WTC11 (cell line): Measurements from ENCODE around the gene LIN7B. TPM values are rescaled to one million over a fixed set of nuclear protein-coding genes. Genes with fewer than 3 reads are reported as not detected.

Source experiments
- ATAC-seq: fragments of 200-7000 bp; cut with Tn5 transposase; 2 replicates; pipeline ENCODE4 v1.10.0; 2021; ENCODE audit warnings: mild to moderate bottlenecking, moderate library complexity
- CTCF ChIA-PET: fragments of 300-600 bp; sonication (Branson Sonifier 250); formaldehyde crosslinking; loops from one replicate; lab custom pipeline; 2021; ENCODE audit warnings: antibody characterized with exemption; lab: Charles Lee
- POLR2A ChIA-PET: fragments of 350-600 bp; sonication (Branson Sonifier 250); formaldehyde crosslinking; loops from one replicate; lab custom pipeline; 2021; ENCODE audit warnings: antibody characterized with exemption; lab: Charles Lee
- DNase-seq: peaks from one replicate; pipeline ENCODE4 v3.0.0; 2021; ENCODE audit warnings: low spot score
- H3K27ac Mint-ChIP-seq: 2 replicates; pipeline ENCODE4 v1.8.0; 2021; ENCODE audit warnings: mixed read lengths
- H3K27me3 Mint-ChIP-seq: 2 replicates; pipeline ENCODE4 v1.8.0; 2021; ENCODE audit warnings: low read depth, mild to moderate bottlenecking, moderate library complexity, mixed read lengths
- H3K36me3 Mint-ChIP-seq: 2 replicates; pipeline ENCODE4 v1.8.0; 2021; ENCODE audit warnings: mixed read lengths
- H3K4me1 Mint-ChIP-seq: 2 replicates; pipeline ENCODE4 v1.8.0; 2022; ENCODE audit warnings: mixed read lengths
- H3K4me3 Mint-ChIP-seq: 2 replicates; pipeline ENCODE4 v1.8.0; 2021; ENCODE audit warnings: mild to moderate bottlenecking, moderate library complexity, mixed read lengths
- H3K9me3 Mint-ChIP-seq: 2 replicates; pipeline ENCODE4 v1.8.0; 2021; ENCODE audit warnings: mixed read lengths
- CBFB ChIP-seq: sonication (generic); formaldehyde crosslinking; IDR thresholded peaks from 2 replicates; pipeline ENCODE4 v1.8.1; 2022; ENCODE audit warnings: mild to moderate bottlenecking, low read depth, missing genetic modification reagents
- CREB1 ChIP-seq: sonication (generic); formaldehyde crosslinking; IDR thresholded peaks from 2 replicates; pipeline ENCODE4 v1.8.0; 2023; ENCODE audit warnings: mild to moderate bottlenecking, missing genetic modification reagents
- EMX1 ChIP-seq: fragments of 250-450 bp; sonication (Bioruptor Pico); IDR thresholded peaks from 2 replicates; pipeline ENCODE4 v1.8.0; 2021; ENCODE audit warnings: mild to moderate bottlenecking
- ESRRA ChIP-seq: sonication (generic); formaldehyde crosslinking; IDR thresholded peaks from 2 replicates; pipeline ENCODE4 v1.8.1; 2022; ENCODE audit warnings: mild to moderate bottlenecking, missing genetic modification reagents, borderline replicate concordance
- FOXJ3 ChIP-seq: sonication (generic); formaldehyde crosslinking; IDR thresholded peaks from 2 replicates; pipeline ENCODE4 v1.9.0; 2021; ENCODE audit warnings: missing genetic modification reagents, mild to moderate bottlenecking, borderline replicate concordance
- FOXK1 ChIP-seq: sonication (generic); formaldehyde crosslinking; IDR thresholded peaks from 2 replicates; pipeline ENCODE4 v1.8.0; 2022; ENCODE audit warnings: mild to moderate bottlenecking, moderate library complexity, missing genetic modification reagents
- FOXP1 ChIP-seq: sonication (generic); formaldehyde crosslinking; IDR thresholded peaks from 2 replicates; pipeline ENCODE4 v1.8.0; 2022; ENCODE audit warnings: missing genetic modification reagents, mild to moderate bottlenecking, moderate library complexity, borderline replicate concordance
- GABPB1 ChIP-seq: sonication (generic); formaldehyde crosslinking; IDR thresholded peaks from 2 replicates; pipeline ENCODE4 v1.8.1; 2023; ENCODE audit warnings: mild to moderate bottlenecking, missing genetic modification reagents
- MLX ChIP-seq: sonication (generic); formaldehyde crosslinking; IDR thresholded peaks from 2 replicates; pipeline ENCODE4 v1.8.1; 2023; ENCODE audit warnings: mild to moderate bottlenecking, missing genetic modification reagents, moderate library complexity
- MYBL2 ChIP-seq: sonication (generic); formaldehyde crosslinking; IDR thresholded peaks from 2 replicates; pipeline ENCODE4 v1.8.1; 2023; ENCODE audit warnings: mild to moderate bottlenecking, moderate library complexity, missing genetic modification reagents
- NFATC4 ChIP-seq: fragments of 250-450 bp; sonication (Bioruptor Pico); IDR thresholded peaks from 2 replicates; pipeline ENCODE4 v1.9.0; 2021; ENCODE audit warnings: mild to moderate bottlenecking
- NR1H2 ChIP-seq: sonication (generic); formaldehyde crosslinking; IDR thresholded peaks from 2 replicates; pipeline ENCODE4 v1.9.0; 2021; ENCODE audit warnings: mild to moderate bottlenecking, moderate library complexity, missing genetic modification reagents
- NR2C2 ChIP-seq: sonication (generic); formaldehyde crosslinking; IDR thresholded peaks from 2 replicates; pipeline ENCODE4 v1.8.0; 2022; ENCODE audit warnings: mild to moderate bottlenecking, missing genetic modification reagents
- PRRX2 ChIP-seq: fragments of 250-450 bp; sonication (Bioruptor Pico); IDR thresholded peaks from 2 replicates; pipeline ENCODE4 v1.8.0; 2021; ENCODE audit warnings: mild to moderate bottlenecking
- RORB ChIP-seq: fragments of 250-450 bp; sonication (Bioruptor Pico); IDR thresholded peaks from 2 replicates; pipeline ENCODE4 v1.9.0; 2021; ENCODE audit warnings: mild to moderate bottlenecking
- SMAD3 ChIP-seq: sonication (generic); formaldehyde crosslinking; IDR thresholded peaks from 2 replicates; pipeline ENCODE4 v1.8.0; 2022; ENCODE audit warnings: missing genetic modification reagents, mild to moderate bottlenecking, borderline replicate concordance
- SMAD4 ChIP-seq: sonication (generic); formaldehyde crosslinking; IDR thresholded peaks from 2 replicates; pipeline ENCODE4 v1.8.0; 2022; ENCODE audit warnings: mild to moderate bottlenecking, missing genetic modification reagents
- TEAD4 ChIP-seq: sonication (generic); formaldehyde crosslinking; IDR thresholded peaks from 2 replicates; pipeline ENCODE4 v1.8.0; 2022; ENCODE audit warnings: mild to moderate bottlenecking, missing genetic modification reagents
- ZMAT4 ChIP-seq: fragments of 250-450 bp; sonication (Bioruptor Pico); IDR thresholded peaks from 2 replicates; pipeline ENCODE4 v1.9.0; 2021; ENCODE audit warnings: mild to moderate bottlenecking
- ZNF121 ChIP-seq: sonication (generic); formaldehyde crosslinking; IDR thresholded peaks from 2 replicates; pipeline ENCODE4 v1.8.0; 2023; ENCODE audit warnings: missing genetic modification reagents
- ZNF219 ChIP-seq: sonication (generic); formaldehyde crosslinking; IDR thresholded peaks from 2 replicates; pipeline ENCODE4 v1.8.0; 2023; ENCODE audit warnings: missing genetic modification reagents, mild to moderate bottlenecking, borderline replicate concordance
- ZNF263 ChIP-seq: sonication (generic); formaldehyde crosslinking; IDR thresholded peaks from 2 replicates; pipeline ENCODE4 v1.8.1; 2022; ENCODE audit warnings: low read depth, mild to moderate bottlenecking, moderate library complexity, missing genetic modification reagents
- ZNF317 ChIP-seq: sonication (generic); formaldehyde crosslinking; IDR thresholded peaks from 2 replicates; pipeline ENCODE4 v1.8.1; 2023; ENCODE audit warnings: low read depth, mild to moderate bottlenecking, moderate library complexity, missing genetic modification reagents, borderline replicate concordance
- ZNF425 ChIP-seq: fragments of 250-450 bp; sonication (Bioruptor Pico); conservative IDR thresholded peaks from 2 replicates; pipeline ENCODE4 v1.9.0; 2021; ENCODE audit warnings: mild to moderate bottlenecking
- ZNF671 ChIP-seq: fragments of 250-450 bp; sonication (Bioruptor Pico); IDR thresholded peaks from 2 replicates; pipeline ENCODE4 v1.8.0; 2021; ENCODE audit warnings: mild to moderate bottlenecking
- total RNA-seq: library from RNA; stranded (reverse); gene quantifications from 3 replicates; pipeline ENCODE4 v1.2.3, GENCODE V29; 2021
- TF ChIP-seq, protein P1 (sequence below): fragments of 250-450 bp; sonication (Bioruptor Pico); IDR thresholded peaks from 2 replicates; pipeline ENCODE4 v1.9.0; 2021; ENCODE audit warnings: moderate library complexity, mild to moderate bottlenecking, inconsistent platforms, borderline replicate concordance
- TF ChIP-seq, protein P2 (sequence below): sonication (generic); formaldehyde crosslinking; IDR thresholded peaks from 2 replicates; pipeline ENCODE4 v1.8.1; 2022; ENCODE audit warnings: low read depth, mild to moderate bottlenecking, moderate library complexity, missing genetic modification reagents, borderline replicate concordance
- TF ChIP-seq, protein P3 (sequence below): sonication (generic); formaldehyde crosslinking; IDR thresholded peaks from 2 replicates; pipeline ENCODE4 v1.8.1; 2023; ENCODE audit warnings: mild to moderate bottlenecking, missing genetic modification reagents

LIN7B gene
- total RNA-seq, 1 experiment from 2014 or later: 5.1 TPM

DNA sequence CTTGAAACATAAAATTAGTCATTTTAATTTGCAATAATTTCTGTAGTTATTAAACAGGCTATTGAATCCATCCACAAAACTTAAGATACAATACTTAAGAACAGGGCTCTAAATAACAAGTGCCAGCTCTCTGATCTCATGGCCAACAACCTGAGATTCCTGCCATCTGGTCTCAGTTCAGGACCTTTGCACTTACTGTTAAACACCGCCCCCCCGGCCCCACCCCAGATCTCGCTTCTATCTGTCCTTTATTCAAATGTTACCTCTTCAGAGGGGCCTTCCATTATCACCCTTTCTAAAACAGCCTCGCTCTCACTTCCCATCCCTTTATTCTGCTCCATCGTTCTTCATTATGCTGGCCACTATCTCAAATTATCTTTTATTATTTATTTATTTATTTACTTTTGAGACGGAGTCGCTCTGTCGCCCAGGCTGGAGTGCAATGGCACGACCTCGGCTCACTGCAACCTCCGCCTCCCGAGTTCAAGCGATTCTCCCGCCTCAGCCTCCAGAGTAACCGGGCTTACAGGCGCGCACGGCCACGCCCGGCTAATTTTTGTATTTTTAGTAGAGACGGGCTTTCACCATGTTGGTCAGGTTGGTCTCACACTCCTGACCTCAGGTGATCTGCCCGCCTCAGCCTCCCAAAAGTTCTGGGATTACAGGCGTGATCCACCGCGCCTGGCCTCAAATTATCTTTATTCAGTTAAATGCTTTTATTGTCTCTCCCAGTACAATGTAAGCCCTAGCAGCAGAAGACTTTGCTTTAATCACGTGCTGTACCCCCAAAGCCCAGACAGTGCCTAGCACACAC lies 29.8 kb upstream of the LIN7B start (continued):
- no peak for TF ChIP-seq ZNF263 (CRISPR knock-in tag)
- no peak for TF ChIP-seq NR1H2 (CRISPR knock-in tag)
- TF ChIP-seq CREB1 (CRISPR knock-in tag): no peak
- TF ChIP-seq FOXP1 (CRISPR knock-in tag): no peak
- no peak for TF ChIP-seq TEAD4 (CRISPR knock-in tag)
- TF ChIP-seq, protein P1, sequence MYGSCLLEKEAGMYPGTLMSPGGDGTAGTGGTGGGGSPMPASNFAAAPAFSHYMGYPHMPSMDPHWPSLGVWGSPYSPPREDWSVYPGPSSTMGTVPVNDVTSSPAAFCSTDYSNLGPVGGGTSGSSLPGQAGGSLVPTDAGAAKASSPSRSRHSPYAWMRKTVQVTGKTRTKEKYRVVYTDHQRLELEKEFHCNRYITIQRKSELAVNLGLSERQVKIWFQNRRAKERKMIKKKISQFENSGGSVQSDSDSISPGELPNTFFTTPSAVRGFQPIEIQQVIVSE (CRISPR knock-in tag): no peak
- TF ChIP-seq, all 79 proteins: peak for 0

DNA sequence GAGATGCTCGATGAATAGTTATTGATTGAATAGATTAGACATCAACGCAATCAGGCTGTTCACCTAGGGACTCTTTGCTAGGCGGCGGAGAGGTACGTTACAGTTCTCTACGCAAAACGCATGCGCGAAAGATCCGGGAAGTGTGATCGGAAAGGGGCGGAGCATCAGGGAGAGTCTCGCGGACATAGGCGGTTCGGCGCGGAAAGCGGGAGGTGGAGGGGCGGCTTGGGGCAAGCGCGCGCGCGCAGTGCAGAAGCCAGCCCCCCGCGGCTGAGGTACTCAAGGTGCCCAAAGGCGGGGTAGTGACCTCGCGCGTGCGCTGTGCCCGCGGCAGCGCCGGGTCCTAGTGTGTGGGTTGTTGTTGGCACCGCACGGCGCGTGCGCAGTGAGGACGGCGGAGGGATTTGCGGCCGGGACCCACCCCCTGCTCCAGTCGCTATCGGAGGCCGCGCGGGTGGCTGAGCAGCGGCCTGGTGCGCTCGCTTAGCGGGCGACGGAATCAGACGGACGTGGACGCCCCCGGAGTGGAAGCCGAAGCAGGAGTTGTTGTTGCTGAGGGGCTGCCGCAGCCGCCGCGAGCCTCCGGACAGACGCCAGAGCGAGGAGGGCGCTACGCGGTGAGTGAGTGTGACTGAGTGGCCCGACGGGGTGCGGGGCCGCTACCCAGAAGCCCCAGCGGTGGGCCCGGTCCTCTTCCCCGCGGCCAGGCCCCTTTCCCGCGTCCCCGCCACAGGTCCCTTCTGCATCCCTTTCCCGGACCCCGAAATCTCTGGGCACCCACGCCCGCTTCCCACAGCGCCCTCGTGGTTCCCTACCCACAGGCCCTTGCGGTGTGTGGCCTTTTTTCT lies 28.9 kb upstream of the LIN7B start, which contains the start of gene SNRNP70:
Gene SNRNP70 (plus strand): TSS at position 432 of the 848 bp plus-strand sequence. CDS start 964 bp downstream, outside the sequence.
- Mint-ChIP-seq H3K27me3 (peaks cover 16% of the 10 kb centered on the region), H3K4me3 (peak within 1 kb of the TSS; percentile 96), H3K27ac (peak within 1 kb of the TSS; percentile 99), H3K9me3 (peaks cover 3% of the 10 kb centered on the region; the same call in 1 of the 2 replicates), H3K4me1 (peaks cover 17% of the 10 kb centered on the region), H3K36me3 (peaks cover 27% of the 10 kb centered on the region)
- ATAC-seq: peak; percentile 97
- peak; percentile 99 for DNase-seq
- CTCF ChIA-PET: interaction anchor here (0.5 to 2.4 kb wide), 2 partner anchors 13 to 112 kb away, joined by 3 to 11 read pairs; no protein-coding TSS in a partner anchor
- POLR2A ChIA-PET: no interaction called here
- TF ChIP-seq FOXK1 (peak; percentile 98), ZNF317 (CRISPR knock-in tag) (no peak), FOXJ3 (CRISPR knock-in tag) (no peak), MYBL2 (CRISPR knock-in tag) (peak; percentile 90), PRRX2 (CRISPR knock-in tag) (no peak), ZNF121 (no peak), ZNF219 (no peak), ZMAT4 (no peak), NFATC4 (CRISPR knock-in tag) (no peak), ESRRA (CRISPR knock-in tag) (peak; percentile 70; the same call in 1 of the 2 replicates), MLX (CRISPR knock-in tag) (no peak), EMX1 (CRISPR knock-in tag) (no peak), FOXP1 (CRISPR knock-in tag) (peak; percentile 97), SMAD4 (CRISPR knock-in tag) (no peak), GABPB1 (no peak; the same call in 1 of the 2 replicates), NR2C2 (CRISPR knock-in tag) (no peak), ZNF425 (CRISPR knock-in tag) (no peak), SMAD3 (CRISPR knock-in tag) (0 out of 2 replicates have a peak, but pooled peaks have one; percentile 26), CBFB (CRISPR knock-in tag) (no peak), RORB (CRISPR knock-in tag) (no peak), ZNF671 (CRISPR knock-in tag) (no peak), NR1H2 (CRISPR knock-in tag) (no peak)
- TF ChIP-seq, protein P2, sequence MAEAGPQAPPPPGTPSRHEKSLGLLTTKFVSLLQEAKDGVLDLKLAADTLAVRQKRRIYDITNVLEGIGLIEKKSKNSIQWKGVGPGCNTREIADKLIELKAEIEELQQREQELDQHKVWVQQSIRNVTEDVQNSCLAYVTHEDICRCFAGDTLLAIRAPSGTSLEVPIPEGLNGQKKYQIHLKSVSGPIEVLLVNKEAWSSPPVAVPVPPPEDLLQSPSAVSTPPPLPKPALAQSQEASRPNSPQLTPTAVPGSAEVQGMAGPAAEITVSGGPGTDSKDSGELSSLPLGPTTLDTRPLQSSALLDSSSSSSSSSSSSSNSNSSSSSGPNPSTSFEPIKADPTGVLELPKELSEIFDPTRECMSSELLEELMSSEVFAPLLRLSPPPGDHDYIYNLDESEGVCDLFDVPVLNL: peak; percentile 84; the same call in 1 of the 2 replicates
- TF ChIP-seq, protein P3, sequence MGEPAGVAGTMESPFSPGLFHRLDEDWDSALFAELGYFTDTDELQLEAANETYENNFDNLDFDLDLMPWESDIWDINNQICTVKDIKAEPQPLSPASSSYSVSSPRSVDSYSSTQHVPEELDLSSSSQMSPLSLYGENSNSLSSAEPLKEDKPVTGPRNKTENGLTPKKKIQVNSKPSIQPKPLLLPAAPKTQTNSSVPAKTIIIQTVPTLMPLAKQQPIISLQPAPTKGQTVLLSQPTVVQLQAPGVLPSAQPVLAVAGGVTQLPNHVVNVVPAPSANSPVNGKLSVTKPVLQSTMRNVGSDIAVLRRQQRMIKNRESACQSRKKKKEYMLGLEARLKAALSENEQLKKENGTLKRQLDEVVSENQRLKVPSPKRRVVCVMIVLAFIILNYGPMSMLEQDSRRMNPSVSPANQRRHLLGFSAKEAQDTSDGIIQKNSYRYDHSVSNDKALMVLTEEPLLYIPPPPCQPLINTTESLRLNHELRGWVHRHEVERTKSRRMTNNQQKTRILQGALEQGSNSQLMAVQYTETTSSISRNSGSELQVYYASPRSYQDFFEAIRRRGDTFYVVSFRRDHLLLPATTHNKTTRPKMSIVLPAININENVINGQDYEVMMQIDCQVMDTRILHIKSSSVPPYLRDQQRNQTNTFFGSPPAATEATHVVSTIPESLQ (CRISPR knock-in tag): no peak
